HepG2 (cell line): ENCODE data around the gene UTS2R. TPM values are rescaled to one million over a fixed set of nuclear protein-coding genes. Genes with fewer than 3 reads are reported as not detected.

Experiments
- ATAC-seq: fragments of 200-7000 bp; cut with Tn5 transposase; 3 replicates; pipeline ENCODE4 v1.9.1; 2020; ENCODE audit warnings: mild to moderate bottlenecking, moderate library complexity
- BruUV-seq: library from RNA; stranded (reverse); fragments of 400-500 nt; replicated peaks from 2 replicates; lab custom pipeline; 2021; lab: Mats Ljungman, UMichigan
- CTCF ChIA-PET: fragments of 300-600 bp; formaldehyde crosslinking; extraction: SDS; loops from one replicate; lab custom pipeline; 2021; ENCODE audit warnings: low total read pairs, inconsistent platforms, low intra/inter-chr PET ratio; lab: Yijun Ruan, JAX
- POLR2A ChIA-PET: fragments of 350-600 bp; sonication (Branson Sonifier 250); formaldehyde crosslinking; loops from one replicate; lab custom pipeline; 2020; ENCODE audit warnings: antibody characterized with exemption, inconsistent platforms; lab: Yijun Ruan, JAX
- DNase-seq: peaks from one replicate; pipeline ENCODE4 v3.0.0-alpha.2; 2015; ENCODE audit warnings: low spot score
- FAIRE-seq: peaks from 3 replicates; lab custom pipeline; 2011; peaks lifted over from hg19 to GRCh38; lab: Jason Lieb, UNC
- H2AFZ ChIP-seq: one replicate; pipeline ENCODE4 v1.6.1; 2011; ENCODE audit warnings: low read length, inconsistent platforms
- H3K27ac ChIP-seq: fragments of 300-600 bp; 3 replicates; pipeline ENCODE4 v1.8.0; 2011; ENCODE audit warnings: mixed run types, mild to moderate bottlenecking, mixed read lengths, low read length, inconsistent platforms; ENCODE audit not compliant: insufficient read depth; ENCODE audit errors: extremely low read length
- H3K27me3 ChIP-seq, 2 experiments: fragments of 200-600 bp in 1 of 2; 2 replicates in 1 of 2; 3 replicates in 1 of 2; pipeline versions ENCODE4 v1.6.0 to v1.8.0; 2011; ENCODE audit warnings: low read length in 2 of 2, mild to moderate bottlenecking in 2 of 2, moderate library complexity in 2 of 2, inconsistent platforms in 1 of 2; ENCODE audit not compliant: insufficient read depth in 2 of 2, control insufficient read depth in 1 of 2
- H3K36me3 ChIP-seq, 2 experiments: fragments of 200-600 bp in 1 of 2; replicated peaks in 1 of 2; 2 replicates in 1 of 2; 3 replicates in 1 of 2; pipeline versions ENCODE4 v1.5.1 to v1.8.0; 2011; ENCODE audit warnings: low read length in 2 of 2, inconsistent platforms in 1 of 2; ENCODE audit not compliant: insufficient read depth in 2 of 2, control insufficient read depth in 1 of 2
- H3K4me1 ChIP-seq: 2 replicates; pipeline ENCODE4 v1.5.1; 2012; ENCODE audit warnings: low read length, inconsistent platforms; ENCODE audit not compliant: insufficient read depth
- H3K4me2 ChIP-seq: 2 replicates; pipeline ENCODE4 v1.6.0; 2011; ENCODE audit warnings: low read depth, low read length, inconsistent platforms
- H3K4me3 ChIP-seq, 3 experiments: fragments of 200-600 bp in 1 of 3; sonication (generic), shearing (Covaris generic) in 1 of 3; replicated peaks in 1 of 3; 2 replicates each; pipeline ENCODE4 v1.5.1; 2011 to 2016; ENCODE audit warnings: low read length in 3 of 3, inconsistent platforms in 2 of 3, low read depth in 2 of 3, mild to moderate bottlenecking in 2 of 3, control low read depth in 1 of 3, mixed read lengths in 1 of 3; ENCODE audit not compliant: insufficient read depth in 1 of 3
- H3K79me2 ChIP-seq: one replicate; pipeline ENCODE4 v1.6.1; 2011; ENCODE audit warnings: low read length, inconsistent platforms; ENCODE audit not compliant: insufficient read depth
- H3K9ac ChIP-seq: 2 replicates; pipeline ENCODE4 v1.6.0; 2011; ENCODE audit warnings: mild to moderate bottlenecking, low read depth, low read length, inconsistent platforms; ENCODE audit not compliant: insufficient read depth
- H3K9me3 ChIP-seq: 2 replicates; pipeline ENCODE4 v1.5.1; 2012; ENCODE audit warnings: mild to moderate bottlenecking, low read length
- H4K20me1 ChIP-seq: 2 replicates; pipeline ENCODE4 v1.6.0; 2011; ENCODE audit warnings: inconsistent platforms, mild to moderate bottlenecking, low read length, moderate library complexity; ENCODE audit not compliant: insufficient read depth
- ZFP62 ChIP-seq: sonication (generic); formaldehyde crosslinking; IDR thresholded peaks from 2 replicates; pipeline ENCODE4 v1.4.0; 2020; ENCODE audit warnings: missing genetic modification reagents
- ZNF770 ChIP-seq: sonication (generic); formaldehyde crosslinking; IDR thresholded peaks from 2 replicates; pipeline ENCODE4 v1.5.0; 2020; ENCODE audit warnings: mild to moderate bottlenecking, missing genetic modification reagents
- WGBS: methylation state at CpG from one replicate; pipeline ENCODE4 v1.1.6; 2017; ENCODE audit warnings: low lambda C conversion rate; 5-methylcytosine and 5-hydroxymethylcytosine counted together
- in situ Hi-C: cut with HindIII; loops from 2 replicates; pipeline ENCODE4 v1.10.0; 2017; ENCODE audit warnings: low pct_unique_long_range_greater_than_20kb; ENCODE audit not compliant: extremely low pct_ligation_motif_present
- intact Hi-C: fragments of 100-400 bp; cut with micrococcal nuclease; formaldehyde crosslinking; loops from one replicate; pipeline ENCODE4 v1.10.0; 2022; ENCODE audit not compliant: unreplicated experiment
- polyA plus RNA-seq, 8 experiments: library from polyadenylated mRNA; depleted of rRNA in 3 of 8; stranded (reverse) in 7 of 8; unstranded in 1 of 8; fragments of >200 nt; fragmentation: Illumina TruSeq in 4 of 8; extraction: Trizol in 4 of 8; gene quantifications; 2 replicates each; pipeline versions ENCODE4 v1.2.1 to v1.2.3, GENCODE V29; 2011 to 2016; ENCODE audit warnings: low read depth in 4 of 8, missing spikeins in 1 of 8, mixed read lengths in 1 of 8; ENCODE audit not compliant: insufficient read depth in 1 of 8
- small RNA-seq, 3 experiments: library from RNA; depleted of rRNA; stranded (forward); fragments of <200 nt; gene quantifications; one replicate each; pipeline ENCODE3, GENCODE V24; 2012; ENCODE audit warnings: low read depth in 2 of 3, low replicate concordance in 1 of 3; ENCODE audit not compliant: insufficient read length in 3 of 3, insufficient read depth in 2 of 3
- total RNA-seq, 5 experiments: library from RNA; depleted of rRNA; stranded (reverse); fragments of >200 nt; fragmentation: Illumina TruSeq; extraction: Trizol; gene quantifications; 2 replicates each; pipeline ENCODE4 v1.2.3, GENCODE V29; 2016; ENCODE audit warnings: low read depth in 1 of 5

UTS2R gene
- total and polyA plus RNA-seq, 2 of the 13 experiments (the other 11 are each of a cell fraction or from before 2014, with no cell fraction given): 0.13 to 0.15 TPM

- no peak for ATAC-seq
- CTCF ChIA-PET: interaction anchor here (2.3 kb wide), 1 partner anchor 73 kb away, joined by 17 read pairs; no protein-coding TSS in a partner anchor
- peaks cover 9% of the 10 kb centered on the region for H3K9me3 ChIP-seq
- in situ Hi-C loops: no loop called here
- TF ChIP-seq ZNF770 (0 out of 2 replicates have a peak, but pooled peaks have one; percentile 68), ZFP62 (CRISPR knock-in tag) (no peak)
- H3K9ac ChIP-seq: no peak overlapping the region
- no peak overlapping the region for H2AFZ ChIP-seq
- no peaks in the 10 kb centered on the region; the same call in 1 of the 2 replicates for H4K20me1 ChIP-seq
- BruUV-seq: no TSS peak
- POLR2A ChIA-PET: interaction anchor here (0.8 kb wide), 1 partner anchor 26 kb away, joined by 4 read pairs; no protein-coding TSS in a partner anchor
- intact Hi-C loops: loop anchor here (2.0 kb wide), 1 partner anchor 72 kb away; no protein-coding TSS in a partner anchor
- no peak overlapping the region for H3K4me3 ChIP-seq
- no peak for FAIRE-seq
- peaks cover 6% of the 10 kb centered on the region for H3K4me1 ChIP-seq
- no peaks in the 10 kb centered on the region for H3K27me3 ChIP-seq
- H3K4me2 ChIP-seq: no peak overlapping the region
- H3K79me2 ChIP-seq: no peaks in the 10 kb centered on the region
- H3K36me3 ChIP-seq: peaks cover 2 to 19% of the 10 kb centered on the region in 2 experiments; a peak in 3 of 5 replicates
- DNase-seq: no peak
- 95% methylated on average over 2 of the region's 2 CpGs for WGBS
- H3K27ac ChIP-seq: no peak overlapping the region
Observed at GRCh38 chr17:82424863-82425159, 53.2 kb downstream of the UTS2R start.

Small RNA genes lying within 50 kb of the gene (small RNA-seq; reads per million reads assigned to genes)
- 0 reads per million in 3 experiments for gene RF00019

Other genes starting within 250 kb of the UTS2R start
- gene CCDC57, start 158.9 kb upstream of the UTS2R start, total RNA-seq (2016; rRNA removed; fragmentation: Illumina TruSeq; extraction: Trizol): 54.8 and 59.9 TPM in 2 replicates
- gene CCDC57, start 158.9 kb upstream of the UTS2R start, polyA plus RNA-seq (2011; rRNA removed): 59.3 and 69.8 TPM in 2 replicates
- 99.9 and 242 TPM in 2 replicates for gene SLC16A3, start 142.7 kb upstream of the UTS2R start, total RNA-seq (2016; rRNA removed; fragmentation: Illumina TruSeq; extraction: Trizol)
- gene SLC16A3, start 142.7 kb upstream of the UTS2R start, polyA plus RNA-seq (2011; rRNA removed): 349 and 598 TPM in 2 replicates
- gene CSNK1D, start 98.1 kb upstream of the UTS2R start, total RNA-seq (2016; rRNA removed; fragmentation: Illumina TruSeq; extraction: Trizol): 28.4 and 31.5 TPM in 2 replicates
- gene CSNK1D, start 98.1 kb upstream of the UTS2R start, polyA plus RNA-seq (2011; rRNA removed): 128 and 148 TPM in 2 replicates
- gene CD7, start 54.2 kb upstream of the UTS2R start, total RNA-seq (2016; rRNA removed; fragmentation: Illumina TruSeq; extraction: Trizol): 29.7 and 67.6 TPM in 2 replicates
- gene CD7, start 54.2 kb upstream of the UTS2R start, polyA plus RNA-seq (2011; rRNA removed): 72.7 and 76.4 TPM in 2 replicates
- 2.4 and 5.3 TPM in 2 replicates for gene SECTM1, start 38.0 kb upstream of the UTS2R start, total RNA-seq (2016; rRNA removed; fragmentation: Illumina TruSeq; extraction: Trizol)
- 3.5 and 4.2 TPM in 2 replicates for gene SECTM1, start 38.0 kb upstream of the UTS2R start, polyA plus RNA-seq (2011; rRNA removed)
- 1.3 and 1.8 TPM in 2 replicates for gene TEX19, start 12.5 kb upstream of the UTS2R start, total RNA-seq (2016; rRNA removed; fragmentation: Illumina TruSeq; extraction: Trizol)
- gene TEX19, start 12.5 kb upstream of the UTS2R start, polyA plus RNA-seq (2011; rRNA removed): 4.9 and 6.0 TPM in 2 replicates
- gene HEXD, start 46.6 kb downstream of the UTS2R start, total RNA-seq (2016; rRNA removed; fragmentation: Illumina TruSeq; extraction: Trizol): 12.4 and 22.3 TPM in 2 replicates
- 41.8 and 63.2 TPM in 2 replicates for gene HEXD, start 46.6 kb downstream of the UTS2R start, polyA plus RNA-seq (2011; rRNA removed)
- gene OGFOD3, start 46.8 kb downstream of the UTS2R start, total RNA-seq (2016; rRNA removed; fragmentation: Illumina TruSeq; extraction: Trizol): 19.3 and 42.1 TPM in 2 replicates
- 40.0 and 48.0 TPM in 2 replicates for gene OGFOD3, start 46.8 kb downstream of the UTS2R start, polyA plus RNA-seq (2011; rRNA removed)
- gene CYBC1, start 79.0 kb downstream of the UTS2R start, total RNA-seq (2016; rRNA removed; fragmentation: Illumina TruSeq; extraction: Trizol): 27.1 and 43.4 TPM in 2 replicates
- 44.1 and 56.8 TPM in 2 replicates for gene CYBC1, start 79.0 kb downstream of the UTS2R start, polyA plus RNA-seq (2011; rRNA removed)
- 61.1 and 69.8 TPM in 2 replicates for gene NARF, start 87.0 kb downstream of the UTS2R start, total RNA-seq (2016; rRNA removed; fragmentation: Illumina TruSeq; extraction: Trizol)
- gene NARF, start 87.0 kb downstream of the UTS2R start, polyA plus RNA-seq (2011; rRNA removed): 137 and 144 TPM in 2 replicates
- 47.7 and 67.2 TPM in 2 replicates for gene FOXK2, start 148.0 kb downstream of the UTS2R start, total RNA-seq (2016; rRNA removed; fragmentation: Illumina TruSeq; extraction: Trizol)
- 67.1 and 73.1 TPM in 2 replicates for gene FOXK2, start 148.0 kb downstream of the UTS2R start, polyA plus RNA-seq (2011; rRNA removed)